Measurements from ENCODE around the gene IDH3A.

The IDH3A gene

GRCh38 chr15:78170848-78171773 lies 21.9 kb downstream of the IDH3A start:
- DNase-seq = no peak

GRCh38 chr15:78171864-78172472 lies 22.8 kb downstream of the IDH3A start:
- DNase-seq = no peak

GRCh38 chr15:78174401-78174800 lies 25.2 kb downstream of the IDH3A start:
- no peak for DNase-seq

- no peak for DNase-seq
These were observed 26.2 kb downstream of the IDH3A start for GRCh38 chr15:78175330-78175729.

- peak; percentile 1 for DNase-seq
These were observed 28.3 kb downstream of the IDH3A start for GRCh38 chr15:78177447-78177873.

GRCh38 chr15:78178064-78178463 lies 28.9 kb downstream of the IDH3A start:
- no peak for DNase-seq

GRCh38 chr15:78179286-78179840 lies 30.2 kb downstream of the IDH3A start:
- no peak for DNase-seq

GRCh38 chr15:78179906-78180305 lies 30.7 kb downstream of the IDH3A start:
- DNase-seq = no peak

- no peak for DNase-seq
These were observed 33.2 kb downstream of the IDH3A start for GRCh38 chr15:78182336-78182700.

- DNase-seq = no peak
These were observed 33.7 kb downstream of the IDH3A start for GRCh38 chr15:78182821-78183220.

GRCh38 chr15:78192826-78193594 lies 43.8 kb downstream of the IDH3A start:
- DNase-seq = no peak

GRCh38 chr15:78193731-78194567 lies 44.8 kb downstream of the IDH3A start:
- DNase-seq = no peak

- DNase-seq = no peak
These were observed 45.4 kb downstream of the IDH3A start for GRCh38 chr15:78194568-78194925.

GRCh38 chr15:78195735-78196201 lies 46.6 kb downstream of the IDH3A start:
- no peak for DNase-seq

GRCh38 chr15:78197632-78198031 lies 48.5 kb downstream of the IDH3A start:
- DNase-seq = no peak

- no peak for DNase-seq
These were observed 51.2 kb downstream of the IDH3A start for GRCh38 chr15:78200276-78200930.

GRCh38 chr15:78201281-78202190 lies 52.4 kb downstream of the IDH3A start:
- DNase-seq = no peak

GRCh38 chr15:78203346-78204225 lies 54.4 kb downstream of the IDH3A start:
- DNase-seq = no peak
